Measurements from ENCODE around the gene ANO5. TPM values are rescaled to one million over a fixed set of nuclear protein-coding genes. Genes with fewer than 3 reads are reported as not detected.

The ANO5 gene, protein sequence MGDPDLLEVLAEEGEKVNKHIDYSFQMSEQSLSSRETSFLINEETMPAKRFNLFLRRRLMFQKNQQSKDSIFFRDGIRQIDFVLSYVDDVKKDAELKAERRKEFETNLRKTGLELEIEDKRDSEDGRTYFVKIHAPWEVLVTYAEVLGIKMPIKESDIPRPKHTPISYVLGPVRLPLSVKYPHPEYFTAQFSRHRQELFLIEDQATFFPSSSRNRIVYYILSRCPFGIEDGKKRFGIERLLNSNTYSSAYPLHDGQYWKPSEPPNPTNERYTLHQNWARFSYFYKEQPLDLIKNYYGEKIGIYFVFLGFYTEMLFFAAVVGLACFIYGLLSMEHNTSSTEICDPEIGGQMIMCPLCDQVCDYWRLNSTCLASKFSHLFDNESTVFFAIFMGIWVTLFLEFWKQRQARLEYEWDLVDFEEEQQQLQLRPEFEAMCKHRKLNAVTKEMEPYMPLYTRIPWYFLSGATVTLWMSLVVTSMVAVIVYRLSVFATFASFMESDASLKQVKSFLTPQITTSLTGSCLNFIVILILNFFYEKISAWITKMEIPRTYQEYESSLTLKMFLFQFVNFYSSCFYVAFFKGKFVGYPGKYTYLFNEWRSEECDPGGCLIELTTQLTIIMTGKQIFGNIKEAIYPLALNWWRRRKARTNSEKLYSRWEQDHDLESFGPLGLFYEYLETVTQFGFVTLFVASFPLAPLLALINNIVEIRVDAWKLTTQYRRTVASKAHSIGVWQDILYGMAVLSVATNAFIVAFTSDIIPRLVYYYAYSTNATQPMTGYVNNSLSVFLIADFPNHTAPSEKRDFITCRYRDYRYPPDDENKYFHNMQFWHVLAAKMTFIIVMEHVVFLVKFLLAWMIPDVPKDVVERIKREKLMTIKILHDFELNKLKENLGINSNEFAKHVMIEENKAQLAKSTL
- 10 to 100 TPM in 1 of 4 donors, 1 to 10 TPM in 3; 3.3 to 12.6 (median 6.5) TPM for total RNA-seq

DNA sequence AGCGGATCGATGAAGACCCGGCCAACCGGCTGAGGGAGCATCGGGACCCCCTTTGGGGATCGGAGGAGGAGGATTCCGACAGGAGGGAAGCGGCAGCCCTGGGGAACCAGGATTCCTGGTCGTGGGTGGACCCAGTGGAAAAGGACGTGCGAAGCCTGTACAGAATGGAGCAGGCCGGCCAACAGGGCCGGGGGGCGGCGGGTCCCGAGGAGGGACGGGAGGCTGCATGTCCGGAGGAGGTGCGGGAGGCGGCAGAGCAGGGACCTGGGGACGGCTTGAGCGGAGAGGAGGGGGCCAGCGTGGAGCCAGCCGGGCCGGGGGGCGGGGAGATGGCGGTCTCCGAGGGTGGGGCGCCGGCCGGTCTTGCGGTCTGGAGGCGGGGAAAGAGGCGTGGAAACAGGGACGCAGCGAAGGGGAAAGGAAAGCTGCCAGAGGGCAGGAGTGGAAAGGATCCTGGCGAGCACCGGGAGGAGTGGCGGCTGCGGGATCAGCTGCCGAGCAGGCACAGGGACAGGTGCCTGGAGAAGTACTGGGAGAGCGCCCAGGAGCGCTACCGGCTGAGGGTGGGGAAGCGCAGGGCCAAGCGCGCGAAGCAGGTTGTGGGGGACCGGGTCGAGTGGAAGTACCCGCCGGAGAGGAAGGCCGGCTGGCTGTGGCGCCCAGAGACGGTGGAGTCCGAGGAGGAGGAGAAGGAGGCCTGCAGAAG is at the start of gene ANO5:
TSS of gene ANO5 (plus strand) at position 444 of the 706 bp plus-strand sequence. CDS start 408 bp downstream, outside the sequence.
- H3K4me3 ChIP-seq = peak within 1 kb of the TSS; percentile 36 to 78 (median 63)
- H3K9me3 ChIP-seq = no peaks in the 10 kb centered on the region
- H3K4me1 ChIP-seq = no peaks in the 10 kb centered on the region
- peak within 1 kb of the TSS in 3 of 4 donors; percentile 45 to 73 (median 65) for H3K27ac ChIP-seq
- H3K27me3 ChIP-seq = no peaks in the 10 kb centered on the region
- no peaks in the 10 kb centered on the region for H3K36me3 ChIP-seq
- peak in 2 of 3 donors; percentile 74 to 84 for DNase-seq
- TF ChIP-seq, protein P1, sequence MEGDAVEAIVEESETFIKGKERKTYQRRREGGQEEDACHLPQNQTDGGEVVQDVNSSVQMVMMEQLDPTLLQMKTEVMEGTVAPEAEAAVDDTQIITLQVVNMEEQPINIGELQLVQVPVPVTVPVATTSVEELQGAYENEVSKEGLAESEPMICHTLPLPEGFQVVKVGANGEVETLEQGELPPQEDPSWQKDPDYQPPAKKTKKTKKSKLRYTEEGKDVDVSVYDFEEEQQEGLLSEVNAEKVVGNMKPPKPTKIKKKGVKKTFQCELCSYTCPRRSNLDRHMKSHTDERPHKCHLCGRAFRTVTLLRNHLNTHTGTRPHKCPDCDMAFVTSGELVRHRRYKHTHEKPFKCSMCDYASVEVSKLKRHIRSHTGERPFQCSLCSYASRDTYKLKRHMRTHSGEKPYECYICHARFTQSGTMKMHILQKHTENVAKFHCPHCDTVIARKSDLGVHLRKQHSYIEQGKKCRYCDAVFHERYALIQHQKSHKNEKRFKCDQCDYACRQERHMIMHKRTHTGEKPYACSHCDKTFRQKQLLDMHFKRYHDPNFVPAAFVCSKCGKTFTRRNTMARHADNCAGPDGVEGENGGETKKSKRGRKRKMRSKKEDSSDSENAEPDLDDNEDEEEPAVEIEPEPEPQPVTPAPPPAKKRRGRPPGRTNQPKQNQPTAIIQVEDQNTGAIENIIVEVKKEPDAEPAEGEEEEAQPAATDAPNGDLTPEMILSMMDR (IDR thresholded peaks at IDR 0.05) = no peak
- TF ChIP-seq POLR2A (IDR thresholded peaks at IDR 0.05) = peak in 1 of 2 donors; percentile 61

- no peaks in the 10 kb centered on the region for H3K27me3 ChIP-seq
- DNase-seq = no peak
- TF ChIP-seq, protein P1 (IDR thresholded peaks at IDR 0.05) = no peak
- TF ChIP-seq POLR2A (IDR thresholded peaks at IDR 0.05) = no peak
- no peaks in the 10 kb centered on the region for H3K36me3 ChIP-seq
- H3K9me3 ChIP-seq = no peaks in the 10 kb centered on the region
- H3K4me1 ChIP-seq = no peaks in the 10 kb centered on the region
- no peak overlapping the region for H3K4me3 ChIP-seq
- H3K27ac ChIP-seq = no peak overlapping the region
Measured at GRCh38 chr11:22151649-22152197, 41.2 kb upstream of the ANO5 start.

DNA sequence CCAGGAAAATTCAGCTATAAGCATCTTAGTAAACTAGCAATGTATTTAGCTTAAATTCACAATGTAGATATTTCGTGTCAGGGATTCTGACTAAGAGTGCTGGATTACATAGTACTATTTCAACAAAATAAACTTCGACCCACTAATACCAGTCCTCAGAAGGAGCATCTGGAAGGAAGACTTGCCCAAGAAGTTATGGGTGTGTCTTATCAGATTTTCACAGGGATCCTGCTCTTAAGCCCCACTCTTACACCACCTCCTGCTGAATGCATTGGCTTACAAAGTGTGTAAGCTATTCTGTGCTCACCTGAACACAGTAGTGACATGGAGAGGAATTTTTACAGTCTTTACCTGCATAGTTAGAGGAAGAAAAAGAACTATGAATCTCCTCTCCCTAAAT is 35.4 kb upstream of the ANO5 start:
- Histone ChIP-seq H3K4me1 (no peaks in the 10 kb centered on the region), H3K9me3 (no peaks in the 10 kb centered on the region)

GRCh38 chr11:22161489-22161888 is 31.4 kb upstream of the ANO5 start:
- H3K27me3 ChIP-seq = no peaks in the 10 kb centered on the region
- H3K4me1 ChIP-seq = no peaks in the 10 kb centered on the region
- no peak for DNase-seq

More for the DNA sequence above, 35.4 kb upstream of the ANO5 start:
- no peak for TF ChIP-seq POLR2A (IDR thresholded peaks at IDR 0.05)
- TF ChIP-seq, protein P1 (IDR thresholded peaks at IDR 0.05) = no peak
- Histone ChIP-seq H3K36me3 (no peaks in the 10 kb centered on the region), H3K27me3 (no peaks in the 10 kb centered on the region), H3K27ac (no peak overlapping the region), H3K4me3 (no peak overlapping the region)
- DNase-seq = no peak

More at GRCh38 chr11:22161489-22161888, 31.4 kb upstream of the ANO5 start:
- no peaks in the 10 kb centered on the region for H3K9me3 ChIP-seq
- TF ChIP-seq, protein P1 (IDR thresholded peaks at IDR 0.05) = no peak
- TF ChIP-seq POLR2A (IDR thresholded peaks at IDR 0.05) = no peak
- no peaks in the 10 kb centered on the region for H3K36me3 ChIP-seq
- H3K4me3 ChIP-seq = no peak overlapping the region
- no peak overlapping the region for H3K27ac ChIP-seq
